ENCODE data around the gene CCDC74A.

Gene CCDC74A

GRCh38 chr2:131552871-131553270, 25.2 kb downstream of the CCDC74A start:
- TF ChIP-seq EZH2phosphoT487 (IDR thresholded peaks at IDR 0.05; ENCODE audit: low read depth) (no peak), CTCF (IDR thresholded peaks at IDR 0.05; ENCODE audit: low read depth, low read length) (no peak)
- H3K4me1 ChIP-seq (ENCODE audit: low read length): no peaks in the 10 kb centered on the region
- H3K4me3 ChIP-seq (ENCODE audit: low read length): no peak overlapping the region
- no peaks in the 10 kb centered on the region for H3K36me3 ChIP-seq (replicated peaks; ENCODE audit: low read depth, low read length)
- no peak overlapping the region for H3K27ac ChIP-seq (ENCODE audit: low read length)
- no peaks in the 10 kb centered on the region for H4K20me1 ChIP-seq (ENCODE audit: insufficient read depth, low read length)
- H3K79me2 ChIP-seq (ENCODE audit: low read length): no peaks in the 10 kb centered on the region
- no peaks in the 10 kb centered on the region; the same call in 1 of the 2 replicates for H3K27me3 ChIP-seq (ENCODE audit: low read depth, low read length)
- H2AFZ ChIP-seq (ENCODE audit: low read depth, low read length): no peak overlapping the region
- H3K9me3 ChIP-seq (ENCODE audit: insufficient read depth, low read length): no peaks in the 10 kb centered on the region
- H3K9ac ChIP-seq (ENCODE audit: low read length): no peak overlapping the region
- no peak overlapping the region for H3K4me2 ChIP-seq (ENCODE audit: low read length)

- no peaks in the 10 kb centered on the region for H4K20me1 ChIP-seq (ENCODE audit: insufficient read depth, low read length)
- no peaks in the 10 kb centered on the region for H3K36me3 ChIP-seq (replicated peaks; ENCODE audit: low read depth, low read length)
- no peak overlapping the region for H2AFZ ChIP-seq (ENCODE audit: low read depth, low read length)
- H3K4me1 ChIP-seq (ENCODE audit: low read length): no peaks in the 10 kb centered on the region
- no peak for TF ChIP-seq EZH2phosphoT487 (IDR thresholded peaks at IDR 0.05; ENCODE audit: low read depth)
- no peak for TF ChIP-seq CTCF (IDR thresholded peaks at IDR 0.05; ENCODE audit: low read depth, low read length)
- no peak overlapping the region for H3K4me3 ChIP-seq (ENCODE audit: low read length)
- H3K27ac ChIP-seq (ENCODE audit: low read length): no peak overlapping the region
- H3K9ac ChIP-seq (ENCODE audit: low read length): no peak overlapping the region
- no peaks in the 10 kb centered on the region for H3K9me3 ChIP-seq (ENCODE audit: insufficient read depth, low read length)
- no peaks in the 10 kb centered on the region for H3K79me2 ChIP-seq (ENCODE audit: low read length)
- H3K27me3 ChIP-seq (ENCODE audit: low read depth, low read length): peaks cover 6% of the 10 kb centered on the region
- H3K4me2 ChIP-seq (ENCODE audit: low read length): no peak overlapping the region
Observed at GRCh38 chr2:131556998-131557397, 29.3 kb downstream of the CCDC74A start.

- Histone ChIP-seq H3K4me3 (ENCODE audit: low read length) (no peak overlapping the region), H3K4me1 (ENCODE audit: low read length) (no peaks in the 10 kb centered on the region), H3K4me2 (ENCODE audit: low read length) (no peak overlapping the region), H3K27me3 (ENCODE audit: low read depth, low read length) (peaks cover 10% of the 10 kb centered on the region), H3K27ac (ENCODE audit: low read length) (no peak overlapping the region), H3K9ac (ENCODE audit: low read length) (no peak overlapping the region), H4K20me1 (ENCODE audit: insufficient read depth, low read length) (no peaks in the 10 kb centered on the region), H3K36me3 (replicated peaks; ENCODE audit: low read depth, low read length) (no peaks in the 10 kb centered on the region), H3K79me2 (ENCODE audit: low read length) (no peaks in the 10 kb centered on the region), H3K9me3 (ENCODE audit: insufficient read depth, low read length) (no peaks in the 10 kb centered on the region), H2AFZ (ENCODE audit: low read depth, low read length) (no peak overlapping the region)
- TF ChIP-seq CTCF (IDR thresholded peaks at IDR 0.05; ENCODE audit: low read depth, low read length) (no peak), EZH2phosphoT487 (IDR thresholded peaks at IDR 0.05; ENCODE audit: low read depth) (no peak)
Observed at GRCh38 chr2:131557558-131558321, 30.1 kb downstream of the CCDC74A start.

- no peak overlapping the region for H3K4me2 ChIP-seq (ENCODE audit: low read length)
- no peaks in the 10 kb centered on the region for H3K79me2 ChIP-seq (ENCODE audit: low read length)
- no peaks in the 10 kb centered on the region for H3K9me3 ChIP-seq (ENCODE audit: insufficient read depth, low read length)
- no peak overlapping the region for H3K9ac ChIP-seq (ENCODE audit: low read length)
- TF ChIP-seq CTCF (IDR thresholded peaks at IDR 0.05; ENCODE audit: low read depth, low read length) (no peak), EZH2phosphoT487 (IDR thresholded peaks at IDR 0.05; ENCODE audit: low read depth) (no peak)
- no peak overlapping the region for H3K27ac ChIP-seq (ENCODE audit: low read length)
- H3K36me3 ChIP-seq (replicated peaks; ENCODE audit: low read depth, low read length): no peaks in the 10 kb centered on the region
- no peaks in the 10 kb centered on the region for H4K20me1 ChIP-seq (ENCODE audit: insufficient read depth, low read length)
- H2AFZ ChIP-seq (ENCODE audit: low read depth, low read length): no peak overlapping the region
- no peak overlapping the region for H3K4me3 ChIP-seq (ENCODE audit: low read length)
- H3K27me3 ChIP-seq (ENCODE audit: low read depth, low read length): peaks cover 3% of the 10 kb centered on the region; the same call in 1 of the 2 replicates
- H3K4me1 ChIP-seq (ENCODE audit: low read length): no peaks in the 10 kb centered on the region
Observed at GRCh38 chr2:131566371-131566770, 38.7 kb downstream of the CCDC74A start.
